Epithelial cell of esophagus (primary cell): Measurements from ENCODE around the gene CD84.
A peak's percentile ranks its signal among the peaks of the same experiment; 100 is the strongest.

Experiments used
- DNase-seq: peaks from one replicate; pipeline ENCODE4 v3.0.0; 2010; ENCODE audit warnings: low read depth
- H3K4me3 ChIP-seq: 2 replicates; pipeline ENCODE4 v1.5.1; 2011; ENCODE audit warnings: mild to moderate bottlenecking, low read length, control low read depth
- TF ChIP-seq, protein P1 (sequence below): IDR thresholded peaks from 2 replicates; pipeline ENCODE4 v1.5.1; 2011; ENCODE audit warnings: low read depth, mild to moderate bottlenecking, low read length, control low read depth, inconsistent platforms; ENCODE audit not compliant: insufficient read depth; ENCODE audit errors: missing control alignments

CD84 gene

DNA sequence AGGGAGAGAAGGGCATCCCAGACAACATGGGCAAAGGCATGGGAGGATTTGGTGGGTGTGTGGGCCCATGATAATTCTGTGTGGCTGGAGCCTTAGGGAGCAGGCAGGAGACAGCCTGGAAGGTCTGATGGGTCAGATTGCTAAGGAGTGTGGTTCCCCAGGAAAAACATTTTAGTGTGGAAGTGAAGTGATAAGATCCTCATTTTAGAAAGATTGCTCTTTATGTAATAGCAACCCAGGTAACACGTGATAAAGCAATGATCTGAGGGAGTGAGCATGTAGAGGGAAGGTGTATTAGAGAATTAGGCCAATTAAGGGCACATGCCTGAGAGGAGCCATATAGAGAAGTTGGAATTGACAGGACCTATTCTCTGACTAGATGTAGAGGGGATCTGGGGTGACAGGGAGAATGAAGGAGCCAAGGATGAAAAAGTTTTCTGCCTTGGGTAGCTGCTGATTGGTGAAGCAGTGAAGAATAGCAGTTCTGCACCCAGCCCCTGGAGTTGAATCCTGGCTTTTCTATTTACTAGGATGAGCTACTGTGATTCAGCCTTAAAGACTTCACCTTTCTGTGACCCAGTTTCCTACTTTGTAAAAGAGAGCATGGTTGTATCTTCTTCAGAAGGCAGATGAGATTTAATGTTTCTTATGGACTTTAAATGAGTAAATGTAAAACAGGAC lies 37.5 kb downstream of the CD84 start:
- no peak overlapping the region for H3K4me3 ChIP-seq
- peak; percentile 15 for DNase-seq
- TF ChIP-seq, protein P1, sequence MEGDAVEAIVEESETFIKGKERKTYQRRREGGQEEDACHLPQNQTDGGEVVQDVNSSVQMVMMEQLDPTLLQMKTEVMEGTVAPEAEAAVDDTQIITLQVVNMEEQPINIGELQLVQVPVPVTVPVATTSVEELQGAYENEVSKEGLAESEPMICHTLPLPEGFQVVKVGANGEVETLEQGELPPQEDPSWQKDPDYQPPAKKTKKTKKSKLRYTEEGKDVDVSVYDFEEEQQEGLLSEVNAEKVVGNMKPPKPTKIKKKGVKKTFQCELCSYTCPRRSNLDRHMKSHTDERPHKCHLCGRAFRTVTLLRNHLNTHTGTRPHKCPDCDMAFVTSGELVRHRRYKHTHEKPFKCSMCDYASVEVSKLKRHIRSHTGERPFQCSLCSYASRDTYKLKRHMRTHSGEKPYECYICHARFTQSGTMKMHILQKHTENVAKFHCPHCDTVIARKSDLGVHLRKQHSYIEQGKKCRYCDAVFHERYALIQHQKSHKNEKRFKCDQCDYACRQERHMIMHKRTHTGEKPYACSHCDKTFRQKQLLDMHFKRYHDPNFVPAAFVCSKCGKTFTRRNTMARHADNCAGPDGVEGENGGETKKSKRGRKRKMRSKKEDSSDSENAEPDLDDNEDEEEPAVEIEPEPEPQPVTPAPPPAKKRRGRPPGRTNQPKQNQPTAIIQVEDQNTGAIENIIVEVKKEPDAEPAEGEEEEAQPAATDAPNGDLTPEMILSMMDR, result no peak

DNA sequence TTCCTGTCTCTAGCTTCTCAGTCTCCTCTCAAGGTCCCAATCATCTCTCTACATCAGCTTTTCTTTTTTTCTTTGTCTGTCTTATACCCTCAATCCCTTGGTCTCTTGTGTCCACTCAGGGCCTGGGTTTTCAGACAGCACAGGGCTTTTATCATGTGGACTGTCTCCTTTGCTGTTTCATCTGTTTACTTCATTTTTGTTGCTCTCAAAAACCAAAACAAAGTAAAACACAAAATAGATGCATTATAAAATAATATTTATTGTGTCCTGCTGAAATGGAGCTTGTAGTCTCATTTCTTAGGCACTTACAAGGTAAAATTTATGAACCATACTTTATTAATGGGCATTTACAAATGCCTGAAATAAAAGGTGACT lies 38.5 kb downstream of the CD84 start:
- H3K4me3 ChIP-seq, result no peak overlapping the region
- DNase-seq, result no peak
- TF ChIP-seq, protein P1, result no peak

DNA sequence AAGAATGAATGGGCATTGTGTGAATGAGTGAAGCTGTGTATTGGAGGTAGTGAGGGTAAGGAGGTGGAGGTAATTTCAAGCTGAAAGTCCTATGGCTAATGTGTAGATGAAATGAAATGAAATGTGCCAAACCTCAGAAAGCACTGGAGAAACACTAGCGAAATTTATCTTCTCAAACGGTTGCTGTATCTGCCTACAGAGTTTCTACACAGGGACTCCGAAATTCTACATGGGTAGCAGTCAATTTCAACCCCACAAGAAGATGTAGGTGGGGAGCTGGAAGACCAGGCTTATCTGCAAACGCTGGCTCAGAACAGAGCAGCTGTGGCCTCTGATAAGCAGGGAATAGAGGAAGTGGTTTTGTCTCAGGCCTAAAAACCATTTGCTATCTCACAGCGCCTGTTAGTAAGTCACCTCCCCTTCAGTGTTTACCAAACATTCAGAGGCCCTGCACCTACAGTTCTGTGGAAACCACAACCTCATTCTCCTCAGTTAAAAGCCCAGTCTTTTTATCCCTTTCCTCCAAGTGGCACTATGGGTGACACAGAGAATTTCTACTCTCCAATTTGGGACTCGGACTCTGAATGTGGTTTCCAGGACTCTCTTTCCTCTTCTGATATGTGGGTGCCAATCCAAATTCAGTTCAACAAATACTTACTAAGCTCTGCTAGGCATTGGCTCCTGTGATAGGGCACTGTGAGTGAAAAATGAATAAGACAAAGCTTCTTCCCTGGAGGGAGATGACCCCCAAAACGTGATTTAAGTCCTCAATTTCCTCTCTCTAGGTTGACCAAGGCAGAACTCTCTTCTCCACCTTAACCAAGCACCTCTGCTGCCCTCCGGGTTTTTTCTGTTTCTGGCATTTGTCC lies 39.1 kb downstream of the CD84 start:
- no peak for DNase-seq
- TF ChIP-seq, protein P1, result no peak
- H3K4me3 ChIP-seq, result no peak overlapping the region

DNA sequence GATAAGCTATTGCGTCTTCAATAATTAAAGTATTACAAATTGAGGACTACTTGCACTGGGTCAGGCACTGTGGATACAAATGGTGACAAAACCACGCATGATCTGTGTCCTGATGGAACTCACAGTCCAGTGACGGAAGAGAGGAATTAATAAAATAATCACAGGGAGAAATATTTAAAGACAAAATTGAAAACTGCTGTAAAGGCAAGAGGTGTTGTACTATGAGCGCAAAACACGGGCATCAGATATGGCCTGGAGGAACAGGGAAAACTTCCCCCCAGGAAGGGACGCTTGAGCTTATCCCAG lies 39.7 kb downstream of the CD84 start:
- DNase-seq, result no peak
- no peak overlapping the region for H3K4me3 ChIP-seq
- TF ChIP-seq, protein P1, result no peak

DNA sequence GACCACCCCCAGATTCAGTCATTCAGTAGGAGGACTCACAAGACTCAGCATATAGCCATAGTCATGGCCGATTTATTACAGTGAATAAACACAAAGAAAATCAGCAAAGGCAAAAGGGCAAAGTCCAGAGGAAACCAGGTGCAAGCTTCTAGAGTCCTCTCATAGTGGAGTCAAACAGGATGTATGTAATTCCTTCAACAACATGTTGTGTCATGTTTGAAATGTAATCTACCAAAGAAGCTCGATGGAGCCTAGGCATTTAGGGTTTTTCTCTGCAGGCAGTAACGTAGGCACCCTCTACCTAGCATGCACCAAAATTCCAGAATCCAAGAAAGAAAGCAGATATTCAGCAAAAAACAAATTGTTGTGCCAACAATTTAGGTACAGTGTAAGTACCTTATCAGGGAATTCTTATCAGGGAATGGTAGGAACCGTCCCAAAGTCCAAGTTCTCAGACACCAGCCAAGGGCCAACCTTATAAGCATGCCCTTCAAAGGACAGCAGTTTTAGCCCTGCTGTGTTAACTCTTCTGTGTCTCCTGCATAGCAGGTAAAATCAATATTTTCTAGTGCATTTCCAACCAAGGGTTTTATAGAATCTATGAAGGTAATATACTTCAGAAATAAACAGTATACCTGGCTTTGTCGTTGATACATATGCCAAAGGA lies 40.2 kb downstream of the CD84 start:
- TF ChIP-seq, protein P1, result no peak
- H3K4me3 ChIP-seq, result no peak overlapping the region

DNA sequence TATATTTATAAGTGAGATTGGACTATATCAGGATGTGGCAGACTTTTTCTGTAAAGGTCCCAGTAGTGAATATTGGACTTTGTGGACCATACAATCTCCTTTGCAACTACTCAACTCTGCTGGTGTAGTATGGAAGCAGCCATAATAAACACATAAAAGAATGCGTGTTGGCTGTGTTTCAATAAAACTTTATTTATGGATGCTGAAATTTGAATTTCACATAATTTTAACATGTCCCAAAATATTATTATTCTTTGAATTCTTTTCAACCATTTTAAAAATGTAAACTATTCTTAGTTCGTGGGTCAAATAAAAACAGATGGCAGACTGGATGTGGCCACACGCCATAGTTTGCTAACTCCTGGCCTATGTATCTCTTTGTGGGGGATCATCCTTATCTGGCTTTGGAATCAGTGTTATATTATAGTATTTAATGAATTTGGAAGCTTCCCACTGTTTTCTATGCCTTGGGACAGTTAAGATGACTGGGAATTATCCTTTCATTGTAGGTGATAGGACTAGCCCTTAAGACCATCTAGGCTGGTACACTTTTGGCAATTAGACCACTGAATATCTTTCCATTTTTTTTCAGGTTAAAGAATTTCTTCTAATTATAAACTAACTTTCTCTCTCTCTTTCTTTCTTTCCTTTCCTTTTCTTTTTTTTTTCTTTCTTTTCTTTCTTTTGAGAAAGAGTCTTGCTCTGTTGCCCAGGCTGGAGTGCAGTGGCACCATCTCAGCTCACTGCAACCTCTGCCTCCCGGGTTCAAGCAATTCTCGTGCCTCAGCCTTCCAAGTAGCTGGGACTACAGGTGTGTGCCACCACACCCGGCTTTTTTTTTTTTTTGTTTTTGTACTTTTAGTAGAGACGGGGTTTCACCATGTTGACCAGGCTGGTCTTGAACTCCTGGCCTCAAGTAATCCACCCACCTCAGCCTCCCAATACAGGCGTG lies 41.3 kb downstream of the CD84 start:
- TF ChIP-seq, protein P1, result no peak
- no peak overlapping the region for H3K4me3 ChIP-seq
- DNase-seq, result no peak

More for the DNA sequence above, 40.2 kb downstream of the CD84 start:
- peak; percentile 56 for DNase-seq
